ENCODE measurements around the gene REG1B. TPM values are rescaled to one million over a fixed set of nuclear protein-coding genes. Genes with fewer than 3 reads are reported as not detected.

Gene REG1B
- total RNA-seq, 2 donors from 2014 or later = 1.8 TPM; not detected in 1

DNA sequence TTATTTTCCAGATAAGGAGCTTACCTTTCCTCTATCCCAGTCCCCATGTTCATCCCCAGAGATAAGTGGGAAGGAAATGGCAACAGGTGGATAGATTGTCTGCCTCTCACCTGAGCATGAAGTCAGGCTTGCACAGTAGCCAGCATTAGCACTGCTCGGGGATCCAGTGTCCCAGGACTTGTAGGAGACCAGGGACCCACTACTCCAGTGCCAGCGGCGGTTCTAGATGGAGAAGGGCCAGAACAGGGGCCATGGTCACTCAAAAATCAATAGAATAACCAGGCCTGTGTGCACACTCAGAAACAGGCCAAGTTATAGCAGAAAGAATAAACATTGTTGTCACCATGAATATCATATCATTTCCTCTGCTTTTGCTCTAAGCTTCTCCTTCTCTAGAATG is 2.4 kb downstream of the REG1B start:
- TF ChIP-seq, protein P1, sequence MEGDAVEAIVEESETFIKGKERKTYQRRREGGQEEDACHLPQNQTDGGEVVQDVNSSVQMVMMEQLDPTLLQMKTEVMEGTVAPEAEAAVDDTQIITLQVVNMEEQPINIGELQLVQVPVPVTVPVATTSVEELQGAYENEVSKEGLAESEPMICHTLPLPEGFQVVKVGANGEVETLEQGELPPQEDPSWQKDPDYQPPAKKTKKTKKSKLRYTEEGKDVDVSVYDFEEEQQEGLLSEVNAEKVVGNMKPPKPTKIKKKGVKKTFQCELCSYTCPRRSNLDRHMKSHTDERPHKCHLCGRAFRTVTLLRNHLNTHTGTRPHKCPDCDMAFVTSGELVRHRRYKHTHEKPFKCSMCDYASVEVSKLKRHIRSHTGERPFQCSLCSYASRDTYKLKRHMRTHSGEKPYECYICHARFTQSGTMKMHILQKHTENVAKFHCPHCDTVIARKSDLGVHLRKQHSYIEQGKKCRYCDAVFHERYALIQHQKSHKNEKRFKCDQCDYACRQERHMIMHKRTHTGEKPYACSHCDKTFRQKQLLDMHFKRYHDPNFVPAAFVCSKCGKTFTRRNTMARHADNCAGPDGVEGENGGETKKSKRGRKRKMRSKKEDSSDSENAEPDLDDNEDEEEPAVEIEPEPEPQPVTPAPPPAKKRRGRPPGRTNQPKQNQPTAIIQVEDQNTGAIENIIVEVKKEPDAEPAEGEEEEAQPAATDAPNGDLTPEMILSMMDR (IDR thresholded peaks at IDR 0.05) = no peak
- H3K27ac ChIP-seq = no peak overlapping the region
- no peaks in the 10 kb centered on the region for H3K9me3 ChIP-seq
- H3K27me3 ChIP-seq (replicated peaks; ENCODE audit: insufficient read depth) = no peaks in the 10 kb centered on the region
- H3K4me1 ChIP-seq (ENCODE audit: control insufficient read depth in 1 of 2, low read depth in 2 of 2) = no peaks in the 10 kb centered on the region
- H3K4me3 ChIP-seq = no peak overlapping the region
- ATAC-seq (ENCODE audit: insufficient number of reproducible peaks, low FRiP score, low read depth) (no peak), DNase-seq (ENCODE audit: low spot score) (no peak)
- H3K36me3 ChIP-seq = no peaks in the 10 kb centered on the region

DNA sequence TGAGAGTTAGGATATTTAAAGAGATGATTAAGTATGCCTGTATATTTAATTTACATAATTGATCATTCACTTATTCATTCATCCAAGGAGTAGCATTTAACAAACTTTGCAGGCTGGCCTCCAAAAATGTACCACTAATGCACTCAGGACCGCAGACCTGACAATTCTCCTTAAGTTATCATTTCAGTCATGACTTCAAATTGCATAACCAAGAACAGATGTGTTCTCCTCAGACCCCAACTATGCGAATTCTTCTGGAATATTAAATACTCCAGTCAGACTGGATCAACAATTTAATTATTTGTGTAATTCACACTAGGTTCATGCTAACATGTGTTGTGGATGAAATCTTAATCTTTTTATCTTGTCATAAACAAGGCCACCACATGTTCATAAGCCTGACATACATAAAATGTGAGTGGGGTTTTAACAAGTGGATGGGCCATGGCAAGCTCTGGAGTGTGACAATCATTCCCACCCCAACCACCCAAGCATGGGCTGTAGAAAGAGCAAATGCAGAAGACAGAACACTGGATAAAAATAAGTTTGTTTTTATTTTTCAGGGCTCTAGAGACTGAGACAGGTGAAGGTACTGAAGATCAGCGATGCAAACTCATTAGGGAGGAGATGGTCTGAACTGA is 3.2 kb downstream of the REG1B start:
- no peaks in the 10 kb centered on the region for H3K4me1 ChIP-seq (ENCODE audit: control insufficient read depth in 1 of 2, low read depth in 2 of 2)
- H3K27me3 ChIP-seq (replicated peaks; ENCODE audit: insufficient read depth) = no peaks in the 10 kb centered on the region
- TF ChIP-seq, protein P1 (IDR thresholded peaks at IDR 0.05) = no peak
- DNase-seq (ENCODE audit: low spot score) (no peak), ATAC-seq (ENCODE audit: insufficient number of reproducible peaks, low FRiP score, low read depth) (no peak)
- H3K4me3 ChIP-seq = no peak overlapping the region
- no peaks in the 10 kb centered on the region for H3K36me3 ChIP-seq
- no peaks in the 10 kb centered on the region for H3K9me3 ChIP-seq
- H3K27ac ChIP-seq = no peak overlapping the region

DNA sequence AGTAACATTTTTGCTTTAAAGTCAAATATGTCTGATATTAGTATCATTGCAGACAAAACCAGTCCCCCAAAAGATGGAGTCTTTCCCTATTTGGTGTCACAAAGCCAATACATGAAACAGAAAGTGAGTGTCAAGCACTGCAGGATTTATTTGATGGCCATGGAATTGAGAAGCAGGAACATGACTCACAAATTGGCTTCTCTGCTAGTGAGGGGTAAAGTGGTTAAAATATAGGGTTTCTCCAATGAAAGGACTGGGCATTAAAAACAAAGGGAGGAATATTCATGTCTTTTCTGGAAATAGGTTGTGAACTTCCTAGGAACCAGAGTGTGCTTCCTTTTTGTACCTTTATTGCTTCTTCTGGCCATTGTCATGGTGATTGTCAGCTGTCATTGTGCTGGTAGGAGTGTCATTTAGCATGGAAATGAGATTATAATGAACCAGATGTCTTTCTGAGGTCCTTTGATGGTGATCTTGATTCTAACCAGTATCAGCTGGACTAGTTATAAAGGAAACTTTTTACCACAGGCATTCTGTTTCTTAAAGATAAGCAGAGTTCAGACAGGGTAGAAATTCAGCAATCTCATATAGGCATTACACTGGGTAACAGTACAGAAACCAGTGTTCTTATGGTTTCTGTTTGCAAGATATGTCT is 4.1 kb downstream of the REG1B start:
- H3K4me3 ChIP-seq = no peak overlapping the region
- no peaks in the 10 kb centered on the region for H3K27me3 ChIP-seq (replicated peaks; ENCODE audit: insufficient read depth)
- H3K4me1 ChIP-seq (ENCODE audit: control insufficient read depth in 1 of 2, low read depth in 2 of 2) = no peaks in the 10 kb centered on the region
- TF ChIP-seq, protein P1 (IDR thresholded peaks at IDR 0.05) = no peak
- ATAC-seq (ENCODE audit: insufficient number of reproducible peaks, low FRiP score, low read depth) = no peak
- no peaks in the 10 kb centered on the region for H3K36me3 ChIP-seq
- H3K9me3 ChIP-seq = no peaks in the 10 kb centered on the region
- no peak for DNase-seq (ENCODE audit: low spot score)
- H3K27ac ChIP-seq = no peak overlapping the region

DNA sequence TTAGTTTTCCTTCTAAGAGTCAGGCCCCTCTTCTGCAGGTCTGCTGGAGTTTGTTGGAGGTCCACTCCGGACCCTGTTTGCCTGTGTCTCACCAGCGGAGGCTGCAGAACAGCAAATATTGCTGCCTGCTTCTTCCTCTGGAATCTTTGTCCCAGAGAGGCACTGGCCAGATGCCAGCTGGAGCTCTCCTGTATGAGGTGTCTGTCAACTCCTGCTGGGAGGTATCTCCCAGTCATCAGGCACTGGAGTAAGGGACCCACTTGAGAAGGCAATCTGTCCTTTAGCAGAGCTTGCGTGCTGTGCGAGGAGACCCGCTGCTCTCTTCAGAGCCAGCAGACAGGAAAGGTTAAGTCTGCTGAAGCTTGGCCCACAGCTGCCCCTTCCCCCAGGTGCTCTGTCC is 4.8 kb downstream of the REG1B start:
- Histone ChIP-seq H3K9me3 (no peaks in the 10 kb centered on the region), H3K27ac (no peak overlapping the region), H3K4me1 (ENCODE audit: control insufficient read depth in 1 of 2, low read depth in 2 of 2) (no peaks in the 10 kb centered on the region), H3K4me3 (no peak overlapping the region), H3K27me3 (replicated peaks; ENCODE audit: insufficient read depth) (no peaks in the 10 kb centered on the region), H3K36me3 (no peaks in the 10 kb centered on the region)
- ATAC-seq (ENCODE audit: insufficient number of reproducible peaks, low FRiP score, low read depth) (no peak), DNase-seq (ENCODE audit: low spot score) (no peak)
- TF ChIP-seq, protein P1 (IDR thresholded peaks at IDR 0.05) = no peak

DNA sequence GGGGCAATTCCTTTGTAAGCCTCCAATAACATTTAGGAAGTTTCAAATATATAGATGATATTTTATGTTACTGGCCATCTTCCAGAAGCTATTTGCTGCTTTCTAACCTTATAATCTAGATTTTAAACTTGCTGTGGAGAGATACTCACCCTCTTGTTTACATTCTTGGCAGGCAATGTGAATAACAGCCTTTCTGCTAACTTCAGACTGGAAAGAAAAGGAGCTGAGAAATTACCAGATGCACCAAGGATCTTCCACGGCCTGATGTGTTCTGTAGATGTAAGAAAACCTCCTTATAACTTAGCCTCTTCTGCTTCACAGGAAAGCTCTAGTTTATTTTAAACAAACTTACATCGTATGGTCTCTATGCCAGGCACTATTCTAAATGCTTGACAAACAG is 16.7 kb downstream of the REG1B start:
- H3K9me3 ChIP-seq = no peaks in the 10 kb centered on the region
- DNase-seq (ENCODE audit: low spot score) (no peak), ATAC-seq (ENCODE audit: insufficient number of reproducible peaks, low FRiP score, low read depth) (no peak)
- no peak overlapping the region for H3K4me3 ChIP-seq
- H3K27me3 ChIP-seq (replicated peaks; ENCODE audit: insufficient read depth) = no peaks in the 10 kb centered on the region
- no peaks in the 10 kb centered on the region for H3K36me3 ChIP-seq
- no peak overlapping the region for H3K27ac ChIP-seq
- H3K4me1 ChIP-seq (ENCODE audit: control insufficient read depth in 1 of 2, low read depth in 2 of 2) = no peaks in the 10 kb centered on the region
- TF ChIP-seq, protein P1 (IDR thresholded peaks at IDR 0.05) = no peak

Measured in thoracic aorta (tissue), 2 donors.